Glomerular visceral epithelial cell (primary cell): ENCODE results near the gene DCDC2C.

ENCODE experiments used
- DNase-seq: peaks from one replicate; pipeline ENCODE4 v3.0.0-alpha.2; 2016; ENCODE audit errors: extremely low spot score

Gene DCDC2C

DNA sequence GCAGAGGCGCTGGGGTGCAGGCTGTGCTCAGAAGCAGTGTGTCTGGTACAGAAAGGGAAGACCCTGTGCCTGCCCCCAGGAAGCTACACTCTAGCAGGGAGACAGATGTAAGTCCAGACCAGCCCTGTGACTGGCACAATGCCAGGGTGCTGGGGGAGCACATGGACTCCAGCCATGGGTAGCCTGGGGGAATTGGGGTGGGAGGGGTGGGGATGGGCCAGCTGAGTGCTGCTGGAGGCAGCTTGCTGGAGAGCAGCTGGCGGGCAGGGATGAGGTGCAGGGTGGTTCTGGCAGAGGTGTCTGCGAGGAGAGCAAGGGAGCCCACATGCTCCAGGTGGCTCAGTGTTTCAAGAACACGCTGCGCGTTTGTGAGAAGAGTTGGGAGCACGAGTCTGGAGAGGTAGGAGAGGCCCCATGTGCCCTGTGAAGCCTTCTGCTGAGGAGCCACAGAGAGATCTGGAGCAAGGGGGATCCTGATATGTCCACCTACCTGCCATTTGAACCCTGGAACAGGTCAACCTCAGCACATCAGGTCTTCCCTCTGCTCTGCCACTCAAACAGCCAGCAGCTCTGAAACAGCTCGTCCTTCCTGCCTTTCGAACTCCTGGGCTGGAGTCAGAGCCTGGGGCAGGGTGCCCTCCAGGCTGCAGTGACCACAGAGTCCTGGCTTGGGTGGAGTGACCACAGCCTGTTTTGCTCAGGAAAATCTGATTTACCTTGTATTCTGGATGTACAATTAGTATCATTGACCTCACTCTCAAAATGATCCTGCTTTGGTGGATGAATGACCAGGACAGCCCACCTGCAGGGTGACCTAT is 30.3 kb upstream of the DCDC2C start:
- DNase-seq, result no peak

DNA sequence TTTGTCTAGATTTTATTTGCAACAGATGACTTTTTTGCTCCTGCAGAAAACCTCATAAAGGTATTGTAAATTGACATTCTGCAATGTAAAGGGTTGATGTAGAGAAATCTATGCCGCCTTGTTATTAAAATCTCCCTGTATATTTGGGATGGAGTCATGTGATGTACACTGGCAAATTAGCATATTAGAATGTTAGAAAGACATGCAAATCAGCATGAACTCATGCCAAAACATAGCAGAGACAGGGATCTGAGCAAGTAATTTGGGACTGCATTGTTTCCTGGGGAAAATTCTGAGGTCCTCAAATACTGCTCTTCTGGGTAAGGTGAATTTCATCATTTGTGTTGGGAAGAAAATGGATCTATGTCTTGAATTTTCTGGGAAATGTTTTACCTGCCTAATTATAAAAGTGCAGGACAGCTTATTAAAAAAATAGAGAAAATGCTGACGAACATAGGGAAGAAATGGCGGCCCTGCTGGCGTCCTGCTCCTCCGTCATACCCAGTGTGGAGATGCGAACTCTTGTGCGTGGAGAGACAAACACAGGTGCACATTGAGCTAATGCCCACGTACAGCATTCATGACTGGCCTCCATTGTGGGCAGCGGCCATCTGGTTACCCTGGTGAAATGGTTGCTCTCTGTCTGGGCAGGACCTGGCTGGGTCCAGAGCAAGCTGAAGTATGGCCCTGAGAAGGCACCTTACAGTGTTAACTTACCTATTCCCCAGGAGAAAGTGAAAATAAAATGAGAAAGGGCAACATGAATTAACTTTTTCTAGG is 29.1 kb upstream of the DCDC2C start:
- DNase-seq, result no peak

DNA sequence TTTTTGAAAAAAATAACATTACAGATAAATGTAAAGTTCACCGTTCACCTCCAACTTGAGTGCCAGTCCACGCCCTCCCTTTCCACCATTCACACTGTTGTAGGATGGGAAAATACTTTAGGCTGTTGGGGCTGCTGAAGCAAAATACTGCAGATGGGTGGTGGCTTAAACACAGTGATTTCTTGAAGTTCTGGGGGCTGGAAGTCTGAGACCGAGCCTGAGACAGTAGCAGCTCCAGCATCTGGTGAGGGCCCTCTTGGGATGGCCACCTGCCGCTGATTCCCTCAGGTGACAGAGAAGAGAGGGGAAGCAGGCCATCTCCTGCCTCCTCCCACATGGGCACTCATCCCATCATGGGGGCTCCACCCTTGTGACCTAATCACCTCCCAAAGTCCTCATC is 27.7 kb upstream of the DCDC2C start:
- DNase-seq, result no peak

DNA sequence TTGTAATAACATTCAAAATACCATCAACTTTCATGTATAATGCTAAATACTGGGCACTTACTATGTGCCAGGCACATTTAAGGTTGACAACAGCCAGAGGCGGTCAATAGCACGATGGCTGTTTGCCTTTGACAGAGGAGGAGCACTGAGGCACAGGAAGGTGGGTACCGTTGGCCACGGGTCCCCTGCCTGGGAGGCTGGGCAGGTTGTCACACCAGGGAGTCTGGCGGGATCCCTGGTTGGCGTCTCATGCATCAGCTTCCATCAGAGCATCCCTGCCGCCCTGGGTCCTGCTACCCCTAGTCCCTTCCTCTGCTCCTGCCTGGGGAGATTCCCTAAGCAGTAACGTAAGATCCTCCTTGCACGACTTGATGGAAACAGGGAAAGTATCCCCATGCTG is 25.9 kb upstream of the DCDC2C start:
- no peak for DNase-seq

DNA sequence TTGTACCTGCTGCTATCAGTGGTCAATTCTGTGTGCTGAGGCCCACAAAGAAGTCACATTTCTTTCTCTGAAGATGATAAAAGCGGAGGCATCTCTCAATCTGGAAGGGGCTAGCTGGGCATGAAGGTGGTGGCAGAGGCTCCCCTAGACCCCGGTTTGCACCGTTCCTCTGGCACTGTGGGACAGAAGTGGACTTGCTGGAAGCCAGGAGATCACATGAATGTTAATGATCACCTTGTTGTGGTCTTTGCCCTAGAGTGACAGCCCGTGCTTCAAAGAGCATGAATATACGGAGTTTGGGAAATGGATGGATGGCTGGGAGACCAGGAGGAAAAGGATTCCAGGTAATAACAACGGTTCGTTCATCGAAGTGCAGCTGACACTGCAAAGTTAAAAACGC is 25.2 kb upstream of the DCDC2C start:
- DNase-seq, result no peak

DNA sequence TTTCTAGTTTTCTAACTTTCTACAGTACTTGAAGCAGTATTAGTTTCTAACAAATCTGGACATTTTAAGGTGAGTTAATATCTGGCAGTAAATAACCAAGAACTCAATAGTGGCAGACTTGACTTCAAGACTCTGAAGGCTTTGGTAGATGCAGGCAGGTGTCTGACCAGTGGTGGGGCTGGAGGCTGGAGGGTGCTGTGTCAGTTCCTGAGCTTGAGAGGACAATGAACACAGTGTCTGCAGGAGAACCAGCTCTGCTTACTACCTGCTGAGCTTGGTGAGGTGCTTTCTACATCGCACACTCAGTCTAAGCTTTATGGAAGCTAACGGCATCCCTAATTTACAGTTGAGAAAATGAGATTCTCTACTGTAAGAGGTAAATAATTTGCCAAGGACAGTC is 24.2 kb upstream of the DCDC2C start:
- DNase-seq, result no peak

DNA sequence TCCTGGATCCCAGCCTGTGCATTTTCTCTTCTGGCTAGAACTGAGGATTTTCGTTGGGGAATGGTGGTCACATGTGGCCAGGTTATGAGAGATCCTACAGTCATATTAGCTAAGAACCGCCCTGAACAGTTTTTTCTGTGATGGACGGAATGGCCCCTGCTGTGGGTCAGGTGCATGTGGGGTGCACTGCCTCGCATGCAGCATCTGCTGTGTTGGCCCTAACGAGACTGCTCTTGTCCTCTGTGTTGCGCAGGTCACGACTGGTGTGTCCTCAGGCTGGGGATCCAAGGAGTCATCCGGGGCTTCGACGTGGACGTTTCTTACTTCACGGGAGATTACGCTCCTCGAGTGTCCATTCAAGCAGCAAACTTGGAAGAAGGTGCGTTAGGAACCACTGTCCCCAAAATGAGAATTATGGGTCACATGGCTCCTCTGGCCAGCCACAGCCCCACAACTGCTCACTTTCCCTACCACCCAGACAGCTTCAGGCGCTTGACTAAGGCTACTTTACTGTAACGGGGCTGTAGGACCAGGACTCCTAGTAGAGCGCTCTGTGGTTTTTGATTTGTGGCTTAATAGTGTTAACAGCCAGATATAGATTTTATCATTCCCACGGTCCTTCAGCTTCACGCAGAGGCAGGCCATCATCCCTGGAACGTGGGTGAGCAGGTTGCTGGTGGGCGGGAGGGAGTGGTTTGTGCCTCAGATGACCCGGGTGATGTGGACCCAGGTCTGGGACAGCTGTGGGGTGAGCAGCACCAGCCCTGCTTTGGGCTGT is 23.6 kb upstream of the DCDC2C start:
- no peak for DNase-seq

DNA sequence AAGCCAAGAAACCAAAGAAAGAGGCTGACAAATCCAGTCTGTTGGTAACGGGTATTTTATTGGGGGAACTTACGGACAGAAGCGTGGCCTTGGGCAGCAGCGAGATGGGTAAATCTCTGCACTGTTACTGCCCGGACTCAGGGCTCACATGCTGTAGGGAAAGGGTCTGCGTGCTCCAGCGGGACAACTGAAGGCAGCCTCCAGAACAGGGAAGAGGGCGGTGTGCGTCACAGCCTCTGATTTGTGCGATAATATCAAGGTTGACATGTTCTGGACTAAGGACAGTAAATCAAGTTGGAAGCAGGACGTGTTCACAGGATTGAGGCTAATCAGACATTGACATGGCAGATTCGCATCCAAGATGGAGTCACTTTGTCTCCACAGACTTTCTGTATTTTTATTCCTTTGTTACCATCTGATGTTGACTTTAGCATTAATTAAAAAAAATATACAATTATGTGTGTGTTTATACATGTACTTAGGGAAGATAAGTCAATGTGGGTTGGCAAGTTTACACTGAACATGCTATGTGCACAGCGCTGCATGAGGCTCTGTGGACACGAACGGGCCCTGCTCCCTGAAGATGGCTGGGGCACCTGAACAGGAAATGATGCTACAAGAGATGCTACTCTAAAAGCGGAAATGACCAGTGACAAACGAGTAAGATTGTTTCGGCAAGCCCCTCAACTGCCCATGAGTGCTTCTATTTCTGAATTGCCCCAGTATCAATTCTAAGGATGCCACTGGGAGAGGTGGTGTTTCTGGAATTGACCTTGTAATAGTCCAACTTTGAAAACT is 22.6 kb upstream of the DCDC2C start:
- DNase-seq, result no peak

DNA sequence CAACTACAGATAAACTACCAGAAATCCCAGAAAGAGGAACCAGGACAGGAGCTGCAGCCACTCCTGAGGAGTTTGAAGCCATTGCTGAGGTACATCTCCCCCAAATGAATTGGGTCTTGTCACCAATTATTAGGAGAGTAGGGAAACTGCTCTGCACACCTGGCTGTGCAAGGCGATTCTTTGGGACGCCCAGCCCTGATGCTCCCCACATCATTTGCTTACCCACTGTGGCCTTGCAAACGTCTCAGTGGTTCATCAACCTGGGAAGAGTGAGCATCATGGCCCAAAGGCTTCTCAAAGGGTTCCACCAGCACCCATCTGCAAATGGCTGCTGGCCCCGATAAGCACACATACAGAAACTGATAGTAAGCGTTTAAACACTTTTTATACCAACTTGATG is 21.8 kb upstream of the DCDC2C start:
- no peak for DNase-seq

DNA sequence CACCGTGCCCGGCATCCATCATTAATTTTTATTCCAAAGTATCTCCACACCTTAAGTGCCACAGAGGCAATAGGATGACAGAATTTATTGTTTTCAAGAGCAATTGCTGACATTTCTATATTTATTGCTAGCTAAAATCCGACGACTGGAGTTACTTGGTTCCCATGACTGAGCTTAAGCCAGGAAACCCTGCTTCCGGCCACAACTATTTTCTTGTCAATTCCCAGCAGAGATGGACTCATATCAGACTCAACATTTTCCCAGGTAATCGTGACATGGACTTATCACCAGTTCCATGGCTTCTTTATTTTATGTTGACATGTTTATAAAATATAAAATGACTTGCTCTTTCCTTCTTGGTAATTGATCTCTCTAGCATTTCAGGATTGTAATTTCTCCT is 20.6 kb upstream of the DCDC2C start:
- no peak for DNase-seq

DNA sequence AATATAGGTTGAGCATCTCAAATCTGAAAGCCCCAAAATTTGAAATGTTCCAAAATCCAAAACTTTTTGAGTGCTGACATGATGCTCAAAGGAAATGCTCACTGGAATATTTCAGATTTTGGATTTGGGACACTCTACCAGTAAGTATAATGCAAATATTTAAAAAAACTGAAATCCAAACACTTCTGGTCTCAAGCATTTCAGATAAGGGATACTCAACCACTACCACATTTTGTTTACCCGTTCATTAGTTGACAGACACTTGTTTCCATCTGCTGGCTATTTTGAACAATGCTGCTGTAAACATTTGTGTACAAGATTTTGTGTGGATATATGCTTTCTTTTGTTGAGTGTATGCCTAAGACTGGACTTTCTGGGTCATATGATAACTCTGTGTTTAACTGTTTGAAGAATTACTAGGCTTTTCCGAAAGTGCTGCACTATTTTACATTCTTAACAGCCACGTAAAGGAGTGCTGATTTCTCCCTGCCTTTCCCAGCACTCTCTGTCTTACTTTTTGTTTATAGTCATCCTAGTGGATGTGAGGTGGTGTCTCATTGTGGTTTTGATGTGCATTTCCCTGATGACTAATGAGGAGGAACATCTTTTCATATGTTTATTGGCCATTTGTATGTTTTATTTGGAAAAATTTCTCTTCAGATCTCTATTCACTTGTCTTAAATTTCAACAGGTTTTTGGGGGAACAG is 19.5 kb upstream of the DCDC2C start:
- DNase-seq, result no peak

DNA sequence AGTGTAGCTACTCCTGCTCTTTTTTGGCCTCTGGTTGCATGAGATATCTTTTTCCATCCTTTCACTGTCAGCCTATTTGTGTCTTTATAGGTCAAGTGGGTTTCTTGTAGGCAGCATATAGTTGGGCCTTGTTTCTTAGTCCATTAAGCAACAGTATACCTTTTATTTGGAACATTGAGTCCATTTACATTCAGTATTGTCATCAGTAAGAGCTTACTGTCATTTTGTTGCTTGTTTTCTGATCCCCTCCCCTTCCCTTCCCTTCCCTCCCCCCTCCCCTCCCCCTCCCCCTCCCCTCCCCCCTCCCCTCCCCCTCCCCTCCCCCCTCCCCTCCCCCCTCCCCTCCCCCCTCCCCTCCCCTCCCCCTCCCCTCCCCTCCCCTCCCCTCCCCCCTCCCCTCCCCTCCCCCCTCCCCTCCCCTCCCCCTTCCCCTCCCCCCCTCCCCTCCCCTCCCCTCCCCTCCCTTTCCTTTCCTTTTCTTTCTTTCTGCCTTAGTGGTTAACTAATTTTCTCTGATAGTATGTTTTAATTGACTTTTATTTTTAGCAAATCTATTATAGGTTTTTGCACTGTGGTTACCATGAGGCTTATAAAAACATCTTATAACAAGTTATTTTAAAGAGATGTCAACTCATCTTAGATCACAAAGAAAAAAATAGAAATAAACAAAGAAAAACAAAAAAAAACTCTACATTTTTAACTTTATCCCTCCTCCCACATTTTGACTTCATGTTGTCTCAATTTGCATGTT is 13.2 kb upstream of the DCDC2C start:
- no peak for DNase-seq

DNA sequence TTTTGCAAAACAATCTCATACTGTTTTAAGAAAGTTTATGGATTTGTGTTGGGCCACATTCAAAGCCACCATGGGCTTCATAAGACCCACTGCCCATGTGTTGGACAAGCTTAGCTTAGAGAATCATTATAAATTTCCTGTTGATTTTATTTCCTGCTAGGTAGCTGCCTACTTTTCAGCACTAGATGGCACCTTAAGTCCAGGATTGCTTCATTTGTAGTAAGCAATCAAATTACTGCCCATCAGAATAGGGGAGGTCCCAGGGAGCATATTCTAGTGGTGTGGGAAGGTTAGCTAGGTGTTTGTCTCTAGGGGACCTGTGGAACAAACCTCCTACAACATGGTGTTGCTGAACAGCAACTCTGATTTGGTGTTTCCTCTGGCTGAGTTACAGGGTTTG is 11.0 kb upstream of the DCDC2C start:
- DNase-seq, result no peak

DNA sequence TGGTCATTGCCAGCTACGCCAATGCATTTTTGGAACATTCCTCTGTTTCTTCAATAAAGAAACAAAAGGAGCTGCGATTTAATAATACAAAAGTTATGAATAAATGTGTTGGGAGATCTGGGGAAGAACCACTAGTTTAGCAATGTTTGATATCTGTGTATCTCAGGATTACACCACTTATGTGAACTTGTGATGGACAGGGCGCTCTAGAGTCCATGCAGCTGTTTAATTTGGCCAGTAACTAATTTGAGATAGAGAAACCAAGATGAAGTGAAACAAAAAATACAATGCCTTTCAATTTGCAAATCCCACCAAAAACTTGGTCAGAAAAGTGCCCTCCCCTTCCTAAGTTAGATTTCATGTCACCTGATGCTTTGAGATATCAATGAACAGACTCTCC is 6.8 kb upstream of the DCDC2C start:
- no peak for DNase-seq

DNA sequence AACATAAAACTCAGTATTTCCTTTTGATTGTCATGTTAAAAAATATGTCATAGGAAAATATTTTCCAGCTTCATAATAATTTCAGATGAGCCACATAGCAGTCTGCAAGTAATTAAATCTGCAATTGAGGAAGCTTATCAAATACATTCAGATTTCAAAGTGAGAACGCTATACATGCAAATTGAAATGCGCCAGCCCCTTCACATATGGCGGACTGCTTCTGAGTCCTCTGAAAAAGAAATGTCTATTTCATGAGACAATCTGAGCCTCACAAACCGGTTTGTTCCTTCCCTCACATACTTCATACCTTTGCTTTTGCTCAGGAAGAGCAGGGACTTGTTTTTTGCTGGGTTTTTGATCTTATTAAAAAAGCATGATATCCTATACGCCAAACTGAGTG is 2.3 kb upstream of the DCDC2C start:
- no peak for DNase-seq

DNA sequence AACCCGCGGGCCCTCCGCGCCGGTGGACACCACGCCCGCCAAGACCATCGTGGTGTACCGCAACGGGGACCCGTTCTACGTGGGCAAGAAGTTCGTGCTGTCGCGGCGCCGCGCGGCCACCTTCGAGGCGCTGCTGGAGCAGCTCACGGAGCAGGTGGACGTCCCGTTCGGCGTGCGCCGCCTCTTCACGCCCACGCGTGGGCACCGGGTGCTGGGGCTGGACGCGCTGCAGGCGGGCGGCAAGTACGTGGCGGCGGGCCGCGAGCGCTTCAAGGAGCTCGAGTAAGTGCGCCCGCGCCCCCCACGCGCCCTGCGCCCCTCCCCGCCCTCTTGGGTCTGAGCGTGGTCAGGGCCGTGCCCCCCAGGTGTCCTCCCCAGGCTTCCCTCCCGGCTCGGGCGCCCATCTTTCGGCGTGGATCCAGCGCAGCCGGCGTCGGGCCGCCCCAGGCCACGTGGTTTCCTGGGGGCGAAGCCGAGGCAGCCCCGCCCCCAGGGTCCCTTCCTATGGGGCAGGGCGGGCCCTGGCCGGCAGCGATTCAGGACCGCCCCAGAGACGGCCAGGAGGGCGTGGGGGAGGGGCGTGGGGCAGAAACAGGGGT is 481 bp downstream of the DCDC2C start:
- DNase-seq, result no peak

DNA sequence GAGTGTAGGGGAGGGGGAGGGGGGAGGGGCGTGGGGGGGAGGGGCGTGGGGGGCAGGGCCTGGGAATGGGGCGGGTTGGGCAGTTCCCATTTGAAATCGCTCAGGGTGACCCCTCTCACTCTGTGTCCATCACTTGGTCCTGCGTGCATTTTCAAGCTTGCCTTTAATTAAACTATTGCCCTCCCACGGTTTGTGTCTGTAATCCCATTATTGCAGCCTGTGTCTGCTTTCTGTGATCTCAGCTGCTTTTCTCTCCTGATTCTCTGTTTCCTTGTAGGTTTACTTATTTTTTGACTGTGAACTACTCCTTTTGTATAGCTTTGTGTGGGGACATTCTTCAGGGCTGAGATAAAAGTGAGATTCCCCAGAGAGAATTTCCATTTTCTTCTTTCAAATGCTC is 1.3 kb downstream of the DCDC2C start:
- DNase-seq, result no peak

DNA sequence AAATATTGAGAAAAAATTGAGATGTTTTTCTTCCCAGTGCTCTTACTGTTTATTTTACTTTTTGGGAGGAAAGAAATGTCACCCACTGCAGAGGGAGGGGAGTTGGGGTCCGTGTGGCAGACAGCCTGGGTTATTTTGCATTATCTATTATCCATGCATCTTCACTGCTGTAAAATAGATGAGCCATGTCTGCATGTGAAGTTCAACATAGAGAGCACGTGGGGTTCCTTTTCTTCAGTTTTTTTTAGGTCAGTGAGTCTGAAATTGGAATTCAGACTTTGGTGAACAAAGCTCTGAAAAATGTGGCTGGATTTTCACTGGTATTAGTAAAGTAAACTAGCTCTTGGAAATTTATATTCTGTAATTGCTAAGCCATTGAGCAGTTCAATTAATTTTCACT is 2.4 kb downstream of the DCDC2C start:
- no peak for DNase-seq

DNA sequence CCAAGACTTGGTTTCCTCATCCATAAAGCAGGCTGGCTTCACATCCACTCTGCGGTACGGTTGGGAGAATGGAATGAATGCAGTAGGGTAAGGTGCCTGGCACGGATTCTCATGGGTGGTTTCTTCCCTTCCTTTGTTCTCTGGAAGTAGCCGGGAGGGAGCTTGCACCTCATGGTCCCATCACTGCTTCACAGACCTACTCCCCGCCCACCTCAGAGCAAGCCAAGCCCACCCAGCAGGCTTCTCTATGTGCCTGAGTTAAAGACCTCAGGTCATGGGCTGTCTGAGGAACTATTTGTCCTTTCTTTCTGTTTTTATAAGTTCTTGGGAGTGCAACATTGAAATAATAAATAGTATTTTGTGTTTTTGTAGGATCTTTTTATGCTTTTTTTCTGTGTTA is 3.5 kb downstream of the DCDC2C start:
- no peak for DNase-seq

DNA sequence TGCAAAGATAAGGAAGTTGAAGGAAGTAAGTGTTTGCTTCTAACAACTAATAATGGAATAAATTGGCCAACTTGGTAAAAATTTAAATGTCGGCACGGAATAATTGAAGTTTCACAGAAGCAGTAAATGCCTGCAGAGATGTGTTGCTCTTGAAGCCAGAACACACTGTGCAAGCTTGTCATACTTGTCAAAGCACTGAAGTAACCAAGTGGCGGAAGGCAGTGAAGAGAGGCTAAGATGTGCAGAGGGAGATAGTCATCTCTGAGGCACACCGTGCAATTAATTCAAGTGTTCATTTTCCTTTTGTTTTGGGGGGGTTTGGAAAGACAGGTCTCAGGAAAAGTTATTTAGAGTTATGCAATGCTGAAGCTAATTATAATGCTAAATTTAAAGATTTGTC is 5.2 kb downstream of the DCDC2C start:
- DNase-seq, result no peak
